Keratinocyte (primary cell): Measurements from ENCODE around the gene DEF6. TPM values are rescaled to one million over a fixed set of nuclear protein-coding genes. Genes with fewer than 3 reads are reported as not detected.

Experiments used
- DNase-seq: peaks from one replicate; pipeline ENCODE4 v3.0.0-alpha.2; 2011; ENCODE audit warnings: low read depth, missing footprints, low spot score
- FAIRE-seq: peaks from 2 replicates; lab custom pipeline; 2011; peaks lifted over from hg19 to GRCh38; lab: Jason Lieb, UNC
- H2AFZ ChIP-seq: 2 replicates; pipeline ENCODE4 v1.6.0; 2012; ENCODE audit warnings: low read length, control low read depth, inconsistent platforms; ENCODE audit not compliant: control insufficient read depth
- H3K27ac ChIP-seq: 2 replicates; pipeline ENCODE4 v1.5.1; 2011; ENCODE audit warnings: low read length; ENCODE audit not compliant: control insufficient read depth, insufficient read depth
- H3K27me3 ChIP-seq: 3 replicates; pipeline ENCODE4 v1.6.0; 2011; ENCODE audit warnings: low read length; ENCODE audit not compliant: control insufficient read depth, insufficient read depth; ENCODE audit errors: extremely low read depth
- H3K36me3 ChIP-seq, 2 experiments: 2 replicates in 1 of 2; 3 replicates in 1 of 2; pipeline ENCODE4 v1.5.1; 2011; ENCODE audit warnings: low read length in 2 of 2, mild to moderate bottlenecking in 1 of 2; ENCODE audit not compliant: control insufficient read depth in 2 of 2, insufficient read depth in 2 of 2; ENCODE audit errors: extremely low read depth in 1 of 2
- H3K4me1 ChIP-seq: 3 replicates; pipeline ENCODE4 v1.5.1; 2011; ENCODE audit warnings: low read length; ENCODE audit not compliant: control insufficient read depth, insufficient read depth; ENCODE audit errors: extremely low read depth
- H3K4me2 ChIP-seq: 3 replicates; pipeline ENCODE4 v1.6.0; 2011; ENCODE audit warnings: low read depth, low read length; ENCODE audit not compliant: control insufficient read depth, insufficient read depth; ENCODE audit errors: extremely low read depth
- H3K4me3 ChIP-seq, 3 experiments: fragments of 200-600 bp in 1 of 3; sonication (generic) in 1 of 3; 2 replicates in 2 of 3; 3 replicates in 1 of 3; pipeline ENCODE4 v1.5.1; 2011 to 2016; ENCODE audit warnings: low read length in 3 of 3, mild to moderate bottlenecking in 3 of 3, control low read depth in 2 of 3, inconsistent platforms in 1 of 3, low read depth in 1 of 3, mixed read lengths in 1 of 3, mixed run types in 1 of 3, moderate library complexity in 1 of 3; ENCODE audit not compliant: control insufficient read depth in 2 of 3, insufficient read depth in 2 of 3; ENCODE audit errors: extremely low read depth in 1 of 3
- H3K79me2 ChIP-seq: 2 replicates; pipeline ENCODE4 v1.6.0; 2012; ENCODE audit warnings: low read length; ENCODE audit not compliant: control insufficient read depth, insufficient read depth
- H3K9ac ChIP-seq: 3 replicates; pipeline ENCODE4 v1.6.0; 2011; ENCODE audit warnings: low read length; ENCODE audit not compliant: control insufficient read depth, insufficient read depth; ENCODE audit errors: extremely low read depth
- H3K9me1 ChIP-seq: 3 replicates; pipeline ENCODE4 v1.6.0; 2011; ENCODE audit warnings: low read length; ENCODE audit not compliant: control insufficient read depth, insufficient read depth; ENCODE audit errors: extremely low read depth
- H3K9me3 ChIP-seq: 2 replicates; pipeline ENCODE4 v1.5.1; 2012; ENCODE audit warnings: low read depth, low read length; ENCODE audit not compliant: control insufficient read depth
- H4K20me1 ChIP-seq: 3 replicates; pipeline ENCODE4 v1.6.0; 2011; ENCODE audit warnings: low read length; ENCODE audit not compliant: control insufficient read depth, insufficient read depth; ENCODE audit errors: extremely low read depth
- EZH2 ChIP-seq: IDR thresholded peaks from one replicate; pipeline ENCODE4 v1.6.1; 2012; ENCODE audit warnings: inconsistent platforms, mild to moderate bottlenecking, low read length, moderate library complexity
- dilution Hi-C: fragments of 300-500 bp; cut with MboI; formaldehyde crosslinking; loops from one replicate; pipeline ENCODE4 v1.7.0; 2020; ENCODE audit warnings: low sequenced_read_pairs; ENCODE audit not compliant: extremely low pct_ligation_motif_present
- polyA plus RNA-seq, 5 experiments: library from polyadenylated mRNA; depleted of rRNA in 3 of 5; stranded (reverse) in 3 of 5; stranded (forward) in 1 of 5; unstranded in 1 of 5; fragments of >200 nt; gene quantifications; 1 replicate in 1 of 5; 2 replicates in 3 of 5; 3 replicates in 1 of 5; pipeline versions ENCODE4 v1.2.1 to v1.2.3, GENCODE V29; 2011 to 2012; ENCODE audit warnings: missing spikeins in 2 of 5, low read depth in 1 of 5, low replicate concordance in 1 of 5
- TF ChIP-seq, protein P1 (sequence below), 3 experiments: IDR thresholded peaks in 1 of 3; conservative IDR thresholded peaks in 1 of 3; optimal IDR thresholded peaks in 1 of 3; 2 replicates in 2 of 3; 3 replicates in 1 of 3; pipeline versions ENCODE3 to v1.5.1; 2011; ENCODE audit warnings: low read length in 3 of 3, mild to moderate bottlenecking in 3 of 3, moderate library complexity in 2 of 3, control low read depth in 1 of 3, inconsistent platforms in 1 of 3; ENCODE audit not compliant: insufficient read depth in 2 of 3; ENCODE audit errors: extremely low read depth in 1 of 3

DEF6 gene
- polyA plus RNA-seq, 1 donor (not counting 4 experiments of a cell fraction or from before 2014, with no cell fraction given) = 17.3 TPM

DNA sequence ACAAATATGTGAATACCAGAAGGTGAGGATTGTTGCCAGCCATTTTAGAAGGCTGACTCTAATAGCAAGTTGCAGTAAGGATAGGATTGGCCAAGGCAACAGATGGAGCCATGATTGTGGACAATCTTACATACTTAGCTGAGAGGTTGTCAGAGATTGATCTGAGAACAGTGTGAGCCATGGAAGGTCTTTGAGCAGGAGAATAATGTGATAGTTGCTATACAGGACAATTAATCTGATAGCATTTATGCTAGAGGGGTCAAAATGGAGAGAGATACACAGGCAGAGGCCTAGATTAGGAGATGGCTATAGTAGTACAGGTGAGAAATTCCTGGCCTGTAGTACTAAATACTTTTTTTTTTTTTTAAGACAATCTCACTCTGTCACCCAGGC lies 68.6 kb downstream of the DEF6 start:
- H3K9me1 ChIP-seq = peaks cover 4% of the 10 kb centered on the region
- no peaks in the 10 kb centered on the region for H3K27me3 ChIP-seq
- H3K4me2 ChIP-seq = no peak overlapping the region
- no peak for DNase-seq
- no peak for FAIRE-seq
- no peaks in the 10 kb centered on the region for H3K36me3 ChIP-seq
- no peaks in the 10 kb centered on the region for H4K20me1 ChIP-seq
- H3K79me2 ChIP-seq = peaks cover 9% of the 10 kb centered on the region
- no peak for TF ChIP-seq EZH2
- TF ChIP-seq, protein P1, sequence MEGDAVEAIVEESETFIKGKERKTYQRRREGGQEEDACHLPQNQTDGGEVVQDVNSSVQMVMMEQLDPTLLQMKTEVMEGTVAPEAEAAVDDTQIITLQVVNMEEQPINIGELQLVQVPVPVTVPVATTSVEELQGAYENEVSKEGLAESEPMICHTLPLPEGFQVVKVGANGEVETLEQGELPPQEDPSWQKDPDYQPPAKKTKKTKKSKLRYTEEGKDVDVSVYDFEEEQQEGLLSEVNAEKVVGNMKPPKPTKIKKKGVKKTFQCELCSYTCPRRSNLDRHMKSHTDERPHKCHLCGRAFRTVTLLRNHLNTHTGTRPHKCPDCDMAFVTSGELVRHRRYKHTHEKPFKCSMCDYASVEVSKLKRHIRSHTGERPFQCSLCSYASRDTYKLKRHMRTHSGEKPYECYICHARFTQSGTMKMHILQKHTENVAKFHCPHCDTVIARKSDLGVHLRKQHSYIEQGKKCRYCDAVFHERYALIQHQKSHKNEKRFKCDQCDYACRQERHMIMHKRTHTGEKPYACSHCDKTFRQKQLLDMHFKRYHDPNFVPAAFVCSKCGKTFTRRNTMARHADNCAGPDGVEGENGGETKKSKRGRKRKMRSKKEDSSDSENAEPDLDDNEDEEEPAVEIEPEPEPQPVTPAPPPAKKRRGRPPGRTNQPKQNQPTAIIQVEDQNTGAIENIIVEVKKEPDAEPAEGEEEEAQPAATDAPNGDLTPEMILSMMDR (optimal IDR thresholded peaks at IDR 0.05 in 1 of 3, IDR thresholded peaks at IDR 0.05 in 1 of 3, conservative IDR thresholded peaks at IDR 0.05 in 1 of 3; ENCODE audit: extremely low read depth in 1 of 3, insufficient read depth in 2 of 3, low read length in 3 of 3) = no peak
- no peak overlapping the region for H3K27ac ChIP-seq
- H3K9ac ChIP-seq = no peak overlapping the region
- no peak overlapping the region for H3K4me3 ChIP-seq
- H3K9me3 ChIP-seq = no peaks in the 10 kb centered on the region
- dilution Hi-C loops = no loop called here
- no peak overlapping the region for H2AFZ ChIP-seq
- H3K4me1 ChIP-seq = peaks cover 33% of the 10 kb centered on the region

DNA sequence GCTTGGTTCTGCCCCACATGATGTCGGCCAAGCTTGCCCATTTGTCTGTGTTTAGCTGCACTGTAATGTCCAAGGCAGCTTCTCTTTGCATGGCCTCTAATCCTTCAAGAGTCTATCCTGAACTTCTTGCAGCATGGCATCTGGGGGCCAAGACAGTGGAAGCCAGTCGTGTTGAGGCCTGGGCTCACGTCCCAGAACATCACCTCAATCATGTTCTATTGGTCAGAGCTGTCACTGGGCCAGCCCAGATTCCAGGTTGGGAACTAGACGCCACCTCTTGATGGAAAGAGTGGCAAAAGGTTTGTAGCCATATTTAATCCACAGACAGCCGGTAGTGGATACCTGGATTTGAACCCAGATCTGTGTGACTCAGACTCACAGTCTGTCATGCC lies 70.0 kb downstream of the DEF6 start:
- Histone ChIP-seq H3K27me3 (no peaks in the 10 kb centered on the region), H3K79me2 (peaks cover 12% of the 10 kb centered on the region), H3K4me2 (no peak overlapping the region), H3K9ac (no peak overlapping the region), H2AFZ (no peak overlapping the region), H3K4me1 (peaks cover 34% of the 10 kb centered on the region), H4K20me1 (no peaks in the 10 kb centered on the region), H3K4me3 (no peak overlapping the region), H3K36me3 (no peaks in the 10 kb centered on the region), H3K9me1 (peaks cover 4% of the 10 kb centered on the region), H3K9me3 (no peaks in the 10 kb centered on the region), H3K27ac (peak overlapping the region; percentile 33)
- dilution Hi-C loops = no loop called here
- TF ChIP-seq EZH2 = no peak
- TF ChIP-seq, protein P1 (optimal IDR thresholded peaks at IDR 0.05 in 1 of 3, IDR thresholded peaks at IDR 0.05 in 1 of 3, conservative IDR thresholded peaks at IDR 0.05 in 1 of 3; ENCODE audit: extremely low read depth in 1 of 3, insufficient read depth in 2 of 3, low read length in 3 of 3) = no peak
- FAIRE-seq = no peak
- DNase-seq = no peak
